Stimulated activated CD8-positive, alpha-beta memory T cell treated with anti-CD3 and anti-CD28 coated beads, Interleukin-4, amount 100 ng/mL, for 4 hours (primary cell): ENCODE measurements around the gene RASAL2.
"Not testable (repeated sequence)": the region's sequence is repeated elsewhere in the genome, so short reads cannot be mapped to it uniquely, and the experiment has no call there.

Experiments
- DNase-seq, 2 donors: peaks; one replicate each; pipeline ENCODE4 v3.0.0-alpha.2; 2020; ENCODE audit warnings: low read depth in 2 of 2, low spot score in 1 of 2

RASAL2 gene

DNA sequence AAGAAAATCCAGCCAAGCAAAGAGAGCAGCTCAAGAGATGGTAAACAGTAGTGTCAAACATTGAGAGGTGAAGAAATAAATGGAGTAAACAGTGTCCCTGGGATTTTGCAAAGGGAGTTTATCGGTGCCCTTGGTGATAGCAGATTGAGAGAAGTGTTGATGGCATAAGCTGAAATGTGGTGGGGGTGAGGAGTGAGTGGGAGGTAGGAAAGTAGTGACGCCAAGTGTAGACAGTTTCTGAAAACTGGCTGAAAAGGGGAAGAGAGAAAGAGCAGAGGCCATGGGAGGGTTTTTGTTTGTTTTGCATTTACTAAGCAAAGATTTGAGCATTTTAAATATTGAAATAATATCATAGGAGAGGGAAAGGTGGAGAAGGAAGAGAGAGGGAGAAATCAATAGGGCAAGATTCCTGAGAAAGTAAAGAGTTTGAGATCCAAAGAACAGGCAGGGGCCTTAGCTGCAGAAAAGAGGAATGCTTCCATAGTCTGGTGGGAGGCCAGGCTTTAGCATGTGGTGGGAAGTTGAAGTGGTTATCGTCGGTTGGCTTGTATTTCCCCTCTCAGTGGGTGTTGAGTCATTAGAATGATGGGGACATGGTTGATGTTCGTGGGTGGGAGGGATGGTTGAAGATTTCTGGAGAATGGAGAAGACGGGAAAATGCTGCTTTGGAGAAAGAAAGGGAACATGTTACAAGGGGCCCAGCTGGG, 26.8 kb upstream of the RASAL2 start:
- DNase-seq: no peak

DNA sequence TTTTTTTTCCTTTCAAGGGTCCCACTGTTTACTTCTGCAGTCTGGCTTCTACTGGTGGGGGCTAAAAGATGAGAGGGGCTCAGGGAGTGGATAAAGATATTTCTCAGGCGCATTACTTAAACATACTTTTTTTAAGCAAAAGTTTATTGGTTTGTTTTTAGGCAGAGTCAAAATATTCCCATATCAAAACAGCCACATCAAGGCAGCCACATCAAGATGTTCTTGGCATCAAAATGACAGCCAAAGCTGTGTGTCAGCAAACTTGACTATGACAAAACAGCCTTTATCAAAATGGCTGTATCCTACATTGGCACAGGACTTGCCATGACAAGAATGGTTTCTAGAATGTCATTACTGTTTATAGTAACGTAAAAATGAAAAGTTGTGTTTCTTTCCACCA, 22.1 kb upstream of the RASAL2 start:
- DNase-seq: no peak

DNA sequence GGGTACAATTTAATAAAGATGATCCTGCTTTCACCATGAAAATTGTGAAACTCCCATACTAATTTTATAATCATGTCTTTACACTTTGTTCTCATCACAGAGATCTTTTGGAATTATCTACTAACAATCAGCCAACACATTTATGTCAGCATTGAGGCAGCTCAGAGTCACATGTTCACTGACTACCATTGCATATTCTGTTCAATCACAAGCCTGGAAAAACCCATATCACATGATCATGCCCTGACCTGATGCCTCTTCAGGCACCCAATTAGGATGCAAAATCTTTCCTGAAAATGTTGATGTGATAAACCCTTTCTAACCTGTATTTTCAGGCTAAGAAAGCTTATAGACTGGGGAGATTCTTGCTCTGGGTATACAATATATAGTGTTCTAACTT, 21.6 kb upstream of the RASAL2 start:
- no peak for DNase-seq

DNA sequence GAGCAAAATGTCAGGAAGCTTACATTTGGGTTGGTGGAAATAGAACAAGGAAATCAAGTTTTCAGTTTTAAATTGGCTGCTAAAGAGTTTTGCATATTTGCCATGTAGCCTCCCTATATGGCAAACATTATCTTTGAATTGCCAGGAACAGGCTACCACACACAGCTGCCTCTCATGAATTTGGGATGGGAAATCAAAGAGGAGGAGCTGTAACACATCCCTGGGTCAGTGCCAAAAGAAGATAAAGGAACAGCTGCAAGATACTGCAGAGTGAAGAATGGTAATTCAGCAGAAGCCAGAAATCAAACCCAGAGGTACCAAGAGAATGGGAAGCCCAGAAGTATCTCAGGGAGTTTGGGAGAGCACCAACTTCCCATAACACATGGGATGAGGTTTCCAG, 18.6 kb upstream of the RASAL2 start:
- DNase-seq: no peak

DNA sequence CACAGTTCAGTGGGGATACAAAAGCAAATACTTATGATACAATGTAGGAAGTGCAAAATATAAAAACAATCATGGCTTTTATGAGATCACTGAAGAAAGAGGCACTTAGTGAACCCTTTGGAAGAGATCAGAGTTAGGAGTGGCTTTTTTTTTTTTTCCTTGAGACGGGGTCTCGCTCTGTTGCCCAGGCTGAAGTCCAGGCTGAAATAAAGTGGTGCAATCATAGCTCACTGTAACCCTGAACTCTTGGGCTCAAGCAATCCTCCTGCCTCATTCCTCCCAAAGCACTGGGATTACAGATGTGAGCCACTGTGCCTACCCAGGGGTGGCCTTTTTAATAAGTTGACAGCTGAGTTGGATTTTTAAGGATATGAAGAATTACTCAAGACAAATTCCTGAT, 17.3 kb upstream of the RASAL2 start:
- no peak for DNase-seq

DNA sequence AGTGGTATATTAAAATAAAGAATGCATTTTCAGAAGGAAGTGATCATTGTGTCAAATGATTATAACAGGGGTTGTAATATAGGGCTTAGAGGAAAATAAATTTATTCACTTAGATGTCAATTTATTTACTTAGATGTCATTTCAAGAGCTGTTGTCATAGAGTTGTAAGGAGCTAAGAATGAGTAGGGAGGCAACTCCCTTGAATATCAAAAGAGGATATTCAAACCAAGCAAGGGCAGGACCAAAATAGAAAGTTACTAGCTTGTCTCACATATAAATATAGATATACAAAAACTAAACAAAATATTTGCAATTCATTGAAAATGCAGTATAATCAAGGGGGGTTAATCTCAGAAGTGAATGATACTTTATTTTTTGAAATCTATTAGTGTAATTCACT, 16.0 kb upstream of the RASAL2 start:
- DNase-seq: no peak

DNA sequence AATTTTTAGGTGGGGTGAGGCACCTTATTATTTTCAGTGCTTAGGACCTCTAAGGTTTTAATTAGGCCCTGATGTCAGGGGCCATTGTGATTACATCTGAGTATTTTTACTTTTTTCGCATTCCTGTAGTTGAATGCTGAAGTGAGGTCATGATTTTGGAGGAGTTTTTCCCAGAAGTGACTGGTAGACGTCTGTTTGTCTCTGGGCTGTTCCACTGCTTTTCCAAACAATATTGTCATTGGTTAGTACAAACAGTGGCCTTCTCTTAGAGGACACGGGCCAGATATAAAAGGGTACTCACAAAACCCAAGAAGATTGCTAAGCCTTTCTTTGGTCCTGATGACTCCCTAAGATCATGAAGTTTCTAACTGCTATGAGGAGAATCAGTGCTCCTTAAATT, 7.6 kb upstream of the RASAL2 start:
- no peak for DNase-seq

DNA sequence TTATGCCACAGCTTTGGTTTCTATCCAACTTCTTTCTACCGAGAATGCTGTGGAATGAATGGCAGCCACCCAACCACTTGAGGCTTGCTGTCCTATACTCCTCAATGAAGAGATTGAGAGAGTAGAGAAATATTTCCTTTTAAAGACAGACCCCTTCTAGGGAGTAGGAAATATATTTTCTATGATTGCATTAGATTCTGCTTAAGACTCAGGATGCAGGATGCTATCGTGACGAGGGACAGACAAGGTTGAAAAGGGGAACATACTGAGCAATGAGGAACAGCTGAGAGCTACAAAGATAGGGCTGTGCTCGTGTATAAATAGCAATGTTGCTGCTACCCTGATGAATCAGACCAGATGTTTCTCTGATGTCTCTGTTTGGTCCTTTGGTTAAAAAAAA, 7.1 kb upstream of the RASAL2 start:
- DNase-seq: no peak

DNA sequence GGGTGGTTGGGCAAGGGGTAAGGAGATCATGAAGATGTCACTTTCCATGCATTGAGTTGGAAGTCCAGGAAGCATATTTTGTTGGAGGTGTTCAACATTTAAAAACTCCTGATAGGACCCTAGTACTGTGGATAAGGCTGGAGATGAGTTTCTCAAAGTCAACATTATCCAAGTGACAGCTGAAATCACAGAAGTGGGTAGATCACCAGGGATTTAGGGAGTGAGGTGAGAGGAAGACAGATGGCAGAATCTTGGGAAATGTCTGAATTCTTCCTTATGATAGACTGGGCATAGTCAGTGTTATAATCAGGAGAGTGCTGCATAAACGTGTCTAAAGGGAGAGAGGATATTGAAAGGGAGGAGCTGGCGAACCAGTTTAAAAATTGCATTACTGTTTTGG, 5.3 kb upstream of the RASAL2 start:
- DNase-seq: no peak

DNA sequence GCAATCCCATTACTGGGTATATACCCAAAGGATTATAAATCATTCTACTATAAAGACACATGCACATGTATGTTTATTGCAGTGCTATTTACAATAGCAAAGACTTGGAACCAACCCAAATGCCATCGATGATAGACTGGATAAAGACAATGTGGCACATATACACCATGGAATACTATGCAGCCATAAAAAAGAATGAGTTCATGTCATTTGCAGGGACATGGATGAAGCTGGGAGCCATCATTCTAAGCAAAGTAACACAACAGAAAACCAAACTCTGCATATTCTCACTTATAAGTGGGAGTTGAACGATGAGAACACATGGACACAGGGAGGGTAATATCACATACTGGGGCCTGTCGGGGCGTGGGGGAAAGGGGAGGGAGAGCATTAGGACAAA, 2.5 kb upstream of the RASAL2 start:
- not testable (repeated sequence) for DNase-seq

DNA sequence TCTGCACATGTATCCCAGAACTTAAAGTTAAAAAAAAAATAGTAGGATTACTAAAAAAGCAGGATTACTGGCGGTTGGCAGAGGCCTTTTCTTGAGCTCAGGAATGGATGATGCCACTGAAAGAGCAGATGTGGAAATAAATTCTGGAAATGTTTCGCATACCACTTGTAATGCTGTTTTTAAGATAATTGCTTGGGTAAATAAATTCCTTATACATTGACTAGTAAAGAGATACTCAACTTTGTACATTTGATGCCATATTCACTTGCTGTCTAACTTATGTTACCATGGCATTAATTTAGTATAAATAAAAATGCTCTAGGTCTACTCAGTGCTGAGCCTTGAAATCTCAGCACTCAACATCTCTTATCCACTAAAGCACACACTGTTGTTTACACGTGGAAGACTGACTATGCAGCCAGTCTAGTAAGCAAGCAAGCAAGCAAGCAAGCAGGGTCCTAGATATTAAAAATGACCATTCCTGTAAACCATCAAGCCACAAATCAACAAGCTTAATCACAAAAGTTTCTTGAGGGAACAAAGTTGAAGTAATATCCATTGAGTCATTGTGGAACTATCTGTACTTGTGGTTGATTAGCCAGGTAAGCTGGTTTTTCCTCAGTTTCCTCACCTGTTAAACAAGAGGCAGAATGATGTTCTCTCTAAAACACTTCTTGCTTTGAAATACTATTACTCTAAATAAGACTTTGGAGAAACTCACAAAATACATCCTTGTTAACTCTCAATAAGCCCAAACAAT, 1.7 kb upstream of the RASAL2 start:
- no peak for DNase-seq

DNA sequence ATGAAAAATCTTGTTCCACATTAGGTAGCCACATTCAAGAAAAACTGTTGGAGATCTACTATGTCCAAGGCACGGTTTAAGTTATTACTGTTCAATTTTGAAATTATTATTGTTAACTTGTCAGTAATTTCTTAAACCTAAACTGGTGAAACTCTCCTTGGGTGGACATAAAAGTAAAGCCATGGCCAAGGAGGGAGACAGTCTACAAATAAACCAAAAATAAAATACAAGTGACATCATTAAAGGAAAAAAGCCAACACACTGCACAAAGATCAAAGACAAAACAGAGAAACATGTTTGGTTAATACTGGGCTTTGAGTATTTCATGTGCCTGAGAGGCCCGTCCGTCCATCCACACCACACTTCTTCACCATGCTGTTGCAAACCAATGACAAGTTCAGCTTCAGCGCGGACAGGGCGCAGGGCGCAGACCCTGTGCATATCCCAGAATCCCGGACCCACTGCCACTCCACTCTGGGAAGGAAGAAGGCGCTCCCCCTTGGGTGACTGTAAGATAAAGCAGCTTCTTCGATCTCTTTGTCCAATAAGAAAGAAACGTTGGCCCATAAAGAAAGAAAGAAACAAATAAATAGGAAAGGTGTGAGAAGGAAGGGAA, 918 bp upstream of the RASAL2 start:
- DNase-seq: no peak

DNA sequence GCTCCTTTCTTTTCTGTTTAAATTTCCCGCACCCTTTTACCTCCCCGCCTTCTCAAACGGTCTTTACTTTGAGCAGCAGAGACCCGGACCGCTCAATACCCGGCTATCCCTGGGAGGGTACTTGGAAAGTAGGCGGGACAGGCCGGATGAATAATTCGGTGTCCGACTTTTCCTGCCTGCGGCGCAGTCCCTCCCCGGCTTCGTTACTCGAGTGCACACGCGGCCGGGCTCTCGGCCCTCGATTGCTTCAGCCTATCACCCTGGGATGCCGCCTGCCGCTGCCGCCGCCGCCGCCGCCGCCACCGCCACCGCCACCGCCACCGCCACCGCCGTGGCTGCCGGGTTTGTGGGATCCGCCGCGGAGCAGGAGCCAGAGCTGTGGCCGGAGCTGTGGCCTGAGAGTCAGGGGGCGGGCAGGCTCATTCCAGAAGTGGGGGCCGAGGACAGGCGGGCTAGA, 382 bp upstream of the RASAL2 start:
- DNase-seq: no peak

DNA sequence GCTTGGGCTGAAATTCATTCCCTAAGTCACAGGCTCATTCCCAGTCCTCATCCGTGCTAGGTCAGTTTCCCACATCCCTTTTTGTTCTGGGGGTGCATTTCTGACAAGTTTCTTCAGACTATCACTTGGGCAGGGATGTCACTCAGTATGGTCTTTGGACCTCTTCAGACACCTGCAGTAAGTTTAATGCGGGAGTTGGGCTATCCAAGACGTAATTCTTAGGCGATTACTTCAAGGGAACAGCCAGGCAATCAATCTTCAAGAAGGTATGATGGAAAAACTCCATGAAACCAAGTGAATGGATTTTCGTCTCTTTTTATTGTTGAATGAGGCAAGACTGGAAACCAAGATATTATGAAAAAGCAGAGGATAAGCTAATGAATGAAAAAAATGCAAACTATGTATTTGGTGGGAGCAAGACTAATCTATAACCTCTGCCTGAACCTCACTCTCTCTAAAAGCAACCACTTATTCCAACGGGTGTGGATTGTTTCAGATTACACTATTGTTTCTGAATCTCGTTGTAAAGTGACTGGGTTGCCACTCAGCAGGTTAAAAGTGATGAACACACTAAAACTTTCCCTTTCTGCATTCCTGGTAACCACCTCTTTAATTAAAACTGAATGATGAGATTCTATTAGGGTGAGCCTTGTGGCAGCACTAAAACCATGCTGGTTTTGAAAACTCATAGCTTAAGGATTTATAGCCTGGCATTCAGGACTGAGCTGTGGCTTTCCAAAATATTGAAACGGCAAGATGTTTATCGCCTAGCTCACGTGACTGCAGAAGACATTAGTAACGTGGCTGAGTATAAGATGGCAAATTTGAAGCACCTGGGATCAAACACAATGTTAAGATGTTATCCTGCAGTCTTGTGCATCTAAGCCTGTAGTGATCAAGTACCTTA, 1.1 kb downstream of the RASAL2 start:
- DNase-seq: no peak

DNA sequence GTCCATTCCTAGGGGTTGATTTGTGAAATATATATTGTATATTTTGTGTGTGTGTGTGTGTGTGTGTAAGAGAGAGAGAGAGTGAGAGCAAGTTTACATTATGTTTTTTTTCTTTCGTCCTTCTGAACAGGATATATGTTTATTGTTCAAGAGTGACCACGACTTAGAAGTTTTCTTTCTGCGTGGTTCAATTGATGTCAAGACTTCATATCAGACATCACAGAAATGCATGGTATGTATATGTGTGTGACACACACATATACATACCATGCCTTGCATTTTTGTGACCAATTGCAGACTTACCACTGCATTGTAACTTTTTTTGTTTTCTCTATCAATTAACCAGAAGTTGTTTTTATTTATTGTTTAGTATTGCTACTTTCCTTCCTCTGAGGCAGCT, 2.5 kb downstream of the RASAL2 start:
- no peak for DNase-seq

DNA sequence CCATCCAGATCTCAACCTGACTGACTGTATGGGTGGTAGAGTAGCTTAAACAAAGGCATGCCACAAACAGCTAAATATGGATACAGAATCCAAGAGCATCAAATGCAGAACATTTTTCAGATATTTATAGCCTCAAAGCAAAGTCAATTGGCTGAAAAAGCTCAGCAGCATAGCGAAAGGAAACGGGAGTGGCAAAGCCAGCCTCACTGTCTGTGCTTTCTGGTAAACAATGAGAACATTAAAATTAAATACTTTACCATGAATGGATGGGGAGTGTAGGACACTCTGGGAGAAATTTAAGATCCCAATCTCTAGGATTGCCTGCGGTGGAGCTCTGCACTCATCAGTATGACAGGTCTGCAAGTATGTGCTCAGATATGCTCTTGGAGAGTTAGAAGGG, 4.4 kb downstream of the RASAL2 start:
- no peak for DNase-seq

DNA sequence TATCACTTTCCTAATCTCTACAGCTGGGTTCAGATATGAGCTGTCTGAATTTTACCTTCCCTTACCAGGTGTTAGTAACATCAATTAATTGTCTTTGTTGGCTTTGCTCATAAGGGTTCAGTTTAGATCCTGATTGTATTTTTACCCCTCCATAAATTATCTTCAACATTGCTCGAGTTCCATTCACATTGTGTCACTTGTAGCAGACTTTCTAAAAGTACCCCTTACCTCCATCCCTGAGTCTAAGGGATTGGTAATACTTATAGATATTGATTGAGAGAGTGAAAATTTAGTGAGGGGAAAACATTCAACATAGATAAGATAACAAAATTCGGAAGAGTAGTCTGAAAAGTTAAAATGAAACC, 7.3 kb downstream of the RASAL2 start:
- DNase-seq: no peak

DNA sequence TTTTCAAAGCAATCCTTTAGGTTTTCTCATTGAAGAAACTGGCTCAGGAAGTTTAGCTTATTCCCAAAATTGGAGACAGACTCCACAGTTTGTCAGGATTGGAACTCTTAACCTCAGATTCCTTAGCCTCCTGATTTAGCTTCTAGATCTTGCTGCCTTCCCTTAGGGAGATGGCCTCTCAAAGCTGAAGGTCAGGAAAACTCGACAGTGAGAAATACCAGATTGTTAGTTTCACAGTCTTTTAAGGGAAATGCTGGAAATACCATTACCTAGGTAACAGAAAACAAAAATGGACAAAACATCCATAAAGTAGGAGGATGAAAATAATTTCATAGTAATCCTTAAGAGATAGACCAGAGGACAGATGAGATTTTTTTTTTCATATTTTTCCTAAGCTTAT, 7.8 kb downstream of the RASAL2 start:
- no peak for DNase-seq

DNA sequence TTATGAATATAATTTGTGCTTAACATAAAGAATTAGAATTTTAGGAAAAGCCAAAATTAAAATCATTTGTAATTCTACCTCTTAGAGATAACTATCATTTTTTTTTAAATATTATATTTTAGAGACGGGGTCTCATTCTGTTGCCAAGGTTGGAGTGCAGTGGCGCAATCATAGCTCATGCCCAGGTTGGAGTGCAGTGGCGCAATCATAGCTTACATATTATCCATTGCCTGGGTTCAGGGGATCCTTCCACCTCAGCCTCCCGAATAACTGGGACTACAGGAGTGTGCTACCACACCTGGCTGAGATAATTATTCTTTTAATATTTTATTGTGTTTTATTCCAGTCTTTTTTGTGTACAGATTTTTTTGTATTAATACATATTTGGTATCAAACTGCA, 8.3 kb downstream of the RASAL2 start:
- no peak for DNase-seq

DNA sequence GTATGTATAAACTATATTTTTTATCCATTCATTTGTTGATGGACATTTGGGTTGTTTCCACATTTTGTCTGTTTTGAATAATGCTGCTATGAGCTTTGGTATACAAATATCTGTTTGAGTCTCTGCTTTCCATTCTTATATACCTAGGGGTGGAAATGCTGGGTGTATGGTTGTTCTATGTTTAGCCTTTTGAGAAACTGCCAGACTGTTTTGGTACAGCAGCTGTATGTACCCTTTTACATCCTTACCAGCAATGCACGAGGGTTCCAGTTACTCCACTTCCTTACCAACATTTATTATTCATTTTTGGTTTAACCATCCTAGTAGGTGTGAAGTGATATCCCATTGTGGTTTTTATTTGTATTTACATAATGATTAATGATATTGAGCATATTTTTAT, 13.9 kb downstream of the RASAL2 start:
- no peak for DNase-seq

DNA sequence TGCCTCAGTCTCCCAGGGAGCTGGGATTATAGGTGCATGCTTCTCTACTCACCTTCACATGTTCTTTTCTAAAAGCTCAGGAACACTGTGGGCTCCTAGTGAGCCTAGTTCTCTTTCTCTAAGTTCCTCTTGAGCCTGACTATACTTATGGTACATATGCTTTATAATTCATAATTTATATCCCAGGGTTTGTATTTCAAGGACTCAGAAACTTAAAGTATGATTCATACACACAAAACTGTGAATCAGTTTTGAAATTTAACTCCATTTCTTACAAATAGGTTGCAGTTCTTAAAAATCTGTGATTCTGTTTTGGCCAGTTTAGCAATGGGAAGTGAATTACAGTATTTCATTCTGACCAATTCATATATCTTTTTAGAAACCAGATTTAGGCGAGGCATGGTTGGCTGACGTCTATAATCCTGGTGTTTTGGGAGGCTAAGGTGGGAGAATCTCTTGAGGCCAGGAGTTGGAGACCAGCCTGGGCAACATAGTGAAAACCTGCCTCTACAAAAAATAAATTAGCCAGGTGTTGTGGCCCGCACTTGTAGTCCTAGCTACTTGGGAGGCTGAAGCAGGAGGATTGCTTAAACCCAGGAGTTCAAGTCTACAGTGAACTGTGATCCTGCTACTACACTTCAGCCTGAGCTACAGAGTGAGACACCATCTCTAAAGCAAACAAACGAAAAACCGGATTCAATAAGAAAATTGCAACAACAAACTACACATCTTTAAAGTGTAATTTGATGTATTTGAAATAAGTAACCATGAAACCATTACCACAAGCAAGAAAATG, 15.6 kb downstream of the RASAL2 start:
- no peak for DNase-seq
